GM18499 (cell line): Measurements from ENCODE around the gene SLC8A1.
A peak's percentile ranks its signal among the peaks of the same experiment; 100 is the strongest.

Experiments
- ATAC-seq: cut with Tn5 transposase; IDR thresholded peaks from one replicate; pipeline ENCODE4 v1.9.1; 2021; ENCODE audit warnings: moderate number of reproducible peaks; ENCODE audit not compliant: insufficient read depth, unreplicated experiment

SLC8A1 gene

GRCh38 chr2:40284797-40285196, 167.1 kb downstream of the SLC8A1 start:
- no peak for ATAC-seq

- ATAC-seq = no peak
These were observed 168.6 kb downstream of the SLC8A1 start for GRCh38 chr2:40283111-40283909.

GRCh38 chr2:40282428-40282827, 169.5 kb downstream of the SLC8A1 start:
- ATAC-seq = peak; percentile 27

- ATAC-seq = peak; percentile 43
These were observed 170.6 kb downstream of the SLC8A1 start for GRCh38 chr2:40281021-40281940.

GRCh38 chr2:40279482-40279881, 172.4 kb downstream of the SLC8A1 start:
- no peak for ATAC-seq

- ATAC-seq = no peak
These were observed 172.9 kb downstream of the SLC8A1 start for GRCh38 chr2:40279001-40279400.

- no peak for ATAC-seq
These were observed 175.8 kb downstream of the SLC8A1 start for GRCh38 chr2:40276076-40276475.

GRCh38 chr2:40274270-40274669, 177.6 kb downstream of the SLC8A1 start:
- no peak for ATAC-seq

GRCh38 chr2:40273734-40274182, 178.1 kb downstream of the SLC8A1 start:
- no peak for ATAC-seq

GRCh38 chr2:40271094-40271493, 180.8 kb downstream of the SLC8A1 start:
- no peak for ATAC-seq

- no peak for ATAC-seq
These were observed 181.5 kb downstream of the SLC8A1 start for GRCh38 chr2:40270372-40270771.

- ATAC-seq = no peak
These were observed 183.3 kb downstream of the SLC8A1 start for GRCh38 chr2:40268566-40268965.

GRCh38 chr2:40266201-40266600, 185.7 kb downstream of the SLC8A1 start:
- ATAC-seq = no peak

- ATAC-seq = no peak
These were observed 186.3 kb downstream of the SLC8A1 start for GRCh38 chr2:40265602-40266001.

GRCh38 chr2:40261042-40261441, 190.8 kb downstream of the SLC8A1 start:
- no peak for ATAC-seq

- ATAC-seq = peak; percentile 61
These were observed 191.5 kb downstream of the SLC8A1 start for GRCh38 chr2:40260437-40260836.

- no peak for ATAC-seq
These were observed 192.0 kb downstream of the SLC8A1 start for GRCh38 chr2:40259900-40260299.

- ATAC-seq = no peak
These were observed 193.8 kb downstream of the SLC8A1 start for GRCh38 chr2:40258135-40258457.

- ATAC-seq = no peak
These were observed 194.4 kb downstream of the SLC8A1 start for GRCh38 chr2:40257340-40258134.

GRCh38 chr2:40256649-40257048, 195.2 kb downstream of the SLC8A1 start:
- ATAC-seq = no peak

GRCh38 chr2:40256008-40256407, 195.9 kb downstream of the SLC8A1 start:
- no peak for ATAC-seq
